HG03432 (cell line): Measurements from ENCODE around the gene EFNA2.

Experiments
- ATAC-seq: cut with Tn5 transposase; IDR thresholded peaks from one replicate; pipeline ENCODE4 v1.9.1; 2021; ENCODE audit warnings: mild to moderate bottlenecking, moderate library complexity; ENCODE audit not compliant: unreplicated experiment

Gene EFNA2

GRCh38 chr19:1259876-1260748 lies 25.6 kb upstream of the EFNA2 start:
- ATAC-seq = peak; percentile 4

- peak; percentile 50 for ATAC-seq
Measured at GRCh38 chr19:1260749-1261537, 24.7 kb upstream of the EFNA2 start.

- ATAC-seq = no peak
Measured at GRCh38 chr19:1261538-1261797, 24.2 kb upstream of the EFNA2 start.

- ATAC-seq = no peak
Measured at GRCh38 chr19:1261798-1262622, 23.7 kb upstream of the EFNA2 start.

GRCh38 chr19:1262623-1263123 lies 23.0 kb upstream of the EFNA2 start:
- ATAC-seq = no peak

GRCh38 chr19:1263188-1263587 lies 22.5 kb upstream of the EFNA2 start:
- ATAC-seq = no peak

GRCh38 chr19:1264801-1265614 lies 20.7 kb upstream of the EFNA2 start:
- ATAC-seq = no peak

- no peak for ATAC-seq
Measured at GRCh38 chr19:1265615-1266128, 20.0 kb upstream of the EFNA2 start.

GRCh38 chr19:1266129-1266915 lies 19.4 kb upstream of the EFNA2 start:
- peak; percentile 32 for ATAC-seq

- peak; percentile 20 for ATAC-seq
Measured at GRCh38 chr19:1266916-1267476, 18.7 kb upstream of the EFNA2 start.

GRCh38 chr19:1267477-1268225 lies 18.0 kb upstream of the EFNA2 start:
- ATAC-seq = no peak

GRCh38 chr19:1268226-1269064 lies 17.2 kb upstream of the EFNA2 start:
- ATAC-seq = no peak

GRCh38 chr19:1269065-1269477 lies 16.6 kb upstream of the EFNA2 start, which contains the start of gene CIRBP:
TSS of gene CIRBP (plus strand) at chr19:1269332. CDS start at chr19:1270934, 1,602 bp downstream.
- peak; percentile 54 for ATAC-seq

GRCh38 chr19:1269478-1270212 lies 16.0 kb upstream of the EFNA2 start:
- ATAC-seq = peak; percentile 25

- no peak for ATAC-seq
Measured at GRCh38 chr19:1270213-1270853, 15.3 kb upstream of the EFNA2 start.
